Rectal smooth muscle tissue (tissue), 1 donor: Measurements from ENCODE around the gene NGRN.
"Not testable (repeated sequence)": the region's sequence is repeated elsewhere in the genome, so short reads cannot be mapped to it uniquely, and the experiment has no call there.

Experiments used
- H3K27ac ChIP-seq: one replicate; pipeline ENCODE4 v1.7.0; 2013; ENCODE audit warnings: low read depth, low read length, inconsistent platforms
- H3K27me3 ChIP-seq: one replicate; pipeline ENCODE4 v1.7.0; 2013; ENCODE audit warnings: low read length; ENCODE audit not compliant: control insufficient read depth, insufficient read depth
- H3K36me3 ChIP-seq: one replicate; pipeline ENCODE4 v1.7.0; 2013; ENCODE audit warnings: low read length; ENCODE audit not compliant: control insufficient read depth, insufficient read depth
- H3K4me1 ChIP-seq: one replicate; pipeline ENCODE4 v1.7.0; 2013; ENCODE audit warnings: low read length; ENCODE audit not compliant: control insufficient read depth, insufficient read depth
- H3K4me3 ChIP-seq: one replicate; pipeline ENCODE4 v1.7.0; 2013; ENCODE audit warnings: low read length
- H3K9ac ChIP-seq: one replicate; pipeline ENCODE4 v1.7.0; 2013; ENCODE audit warnings: low read length

Gene NGRN

GRCh38 chr15:90270502-90271150 lies 5.2 kb downstream of the NGRN start:
- H3K4me1 ChIP-seq, result peaks cover 11% of the 10 kb centered on the region
- H3K9ac ChIP-seq, result no peak overlapping the region
- peaks cover 23% of the 10 kb centered on the region for H3K36me3 ChIP-seq
- no peak overlapping the region for H3K27ac ChIP-seq
- H3K4me3 ChIP-seq, result no peak overlapping the region
- H3K27me3 ChIP-seq, result no peaks in the 10 kb centered on the region

GRCh38 chr15:90271459-90272166 lies 6.1 kb downstream of the NGRN start:
- no peak overlapping the region for H3K9ac ChIP-seq
- H3K4me3 ChIP-seq, result no peak overlapping the region
- H3K4me1 ChIP-seq, result peaks cover 10% of the 10 kb centered on the region
- peaks cover 23% of the 10 kb centered on the region for H3K36me3 ChIP-seq
- no peaks in the 10 kb centered on the region for H3K27me3 ChIP-seq
- H3K27ac ChIP-seq, result no peak overlapping the region

- not testable (repeated sequence) for H3K4me1 ChIP-seq, H3K27me3 ChIP-seq, H3K36me3 ChIP-seq, H3K4me3 ChIP-seq, H3K27ac ChIP-seq, H3K9ac ChIP-seq
Observed at GRCh38 chr15:90278467-90278866, 13.0 kb downstream of the NGRN start.

- not testable (repeated sequence) for H3K9ac ChIP-seq, H3K4me1 ChIP-seq, H3K27ac ChIP-seq, H3K36me3 ChIP-seq, H3K27me3 ChIP-seq, H3K4me3 ChIP-seq
Observed at GRCh38 chr15:90280743-90281142, 15.3 kb downstream of the NGRN start.

- not testable (repeated sequence) for H3K27me3 ChIP-seq, H3K9ac ChIP-seq, H3K4me3 ChIP-seq, H3K36me3 ChIP-seq, H3K4me1 ChIP-seq, H3K27ac ChIP-seq
Observed at GRCh38 chr15:90281637-90282036, 16.2 kb downstream of the NGRN start.

GRCh38 chr15:90286678-90287077 lies 21.2 kb downstream of the NGRN start:
- Histone ChIP-seq H3K4me3 (no peak overlapping the region), H3K36me3 (no peaks in the 10 kb centered on the region), H3K27ac (no peak overlapping the region), H3K4me1 (no peaks in the 10 kb centered on the region), H3K27me3 (no peaks in the 10 kb centered on the region), H3K9ac (no peak overlapping the region)

GRCh38 chr15:90287101-90287500 lies 21.6 kb downstream of the NGRN start:
- H3K27ac ChIP-seq, result no peak overlapping the region
- no peaks in the 10 kb centered on the region for H3K27me3 ChIP-seq
- H3K9ac ChIP-seq, result no peak overlapping the region

GRCh38 chr15:90287946-90288345 lies 22.5 kb downstream of the NGRN start:
- no peaks in the 10 kb centered on the region for H3K27me3 ChIP-seq
- H3K36me3 ChIP-seq, result no peaks in the 10 kb centered on the region
- no peaks in the 10 kb centered on the region for H3K4me1 ChIP-seq
- H3K27ac ChIP-seq, result no peak overlapping the region
- no peak overlapping the region for H3K4me3 ChIP-seq
- H3K9ac ChIP-seq, result no peak overlapping the region

More at GRCh38 chr15:90287101-90287500, 21.6 kb downstream of the NGRN start:
- Histone ChIP-seq H3K4me1 (no peaks in the 10 kb centered on the region), H3K4me3 (no peak overlapping the region), H3K36me3 (no peaks in the 10 kb centered on the region)

- H3K27me3 ChIP-seq, result no peaks in the 10 kb centered on the region
Observed at GRCh38 chr15:90291679-90292356, 26.3 kb downstream of the NGRN start.

GRCh38 chr15:90293040-90293810 lies 27.8 kb downstream of the NGRN start:
- H3K36me3 ChIP-seq, H3K27ac ChIP-seq, H3K4me1 ChIP-seq, H3K9ac ChIP-seq, H3K4me3 ChIP-seq, H3K27me3 ChIP-seq: not testable (repeated sequence)

More at GRCh38 chr15:90291679-90292356, 26.3 kb downstream of the NGRN start:
- Histone ChIP-seq H3K4me1 (no peaks in the 10 kb centered on the region), H3K4me3 (no peak overlapping the region), H3K9ac (no peak overlapping the region), H3K36me3 (no peaks in the 10 kb centered on the region), H3K27ac (no peak overlapping the region)

- no peaks in the 10 kb centered on the region for H3K4me1 ChIP-seq
- H3K27ac ChIP-seq, result no peak overlapping the region
- H3K4me3 ChIP-seq, result no peak overlapping the region
- no peaks in the 10 kb centered on the region for H3K27me3 ChIP-seq
- no peaks in the 10 kb centered on the region for H3K36me3 ChIP-seq
- no peak overlapping the region for H3K9ac ChIP-seq
Observed at GRCh38 chr15:90294159-90294558, 28.7 kb downstream of the NGRN start.

GRCh38 chr15:90294601-90295269 lies 29.3 kb downstream of the NGRN start:
- no peak overlapping the region for H3K27ac ChIP-seq
- H3K27me3 ChIP-seq, result no peaks in the 10 kb centered on the region
- H3K9ac ChIP-seq, result no peak overlapping the region
- H3K36me3 ChIP-seq, result no peaks in the 10 kb centered on the region
- H3K4me3 ChIP-seq, result no peak overlapping the region
- H3K4me1 ChIP-seq, result no peaks in the 10 kb centered on the region
